Stimulated activated CD4-positive, alpha-beta T cell treated with anti-CD3 and anti-CD28 coated beads, Interleukin-4, amount 100 ng/mL, for 24 hours (primary cell): ENCODE results near the gene ITM2C.
A peak's percentile ranks its signal among the peaks of the same experiment; 100 is the strongest.

Experiments
- DNase-seq: peaks from one replicate; pipeline ENCODE4 v3.0.0-alpha.2; 2020

ITM2C gene

DNA sequence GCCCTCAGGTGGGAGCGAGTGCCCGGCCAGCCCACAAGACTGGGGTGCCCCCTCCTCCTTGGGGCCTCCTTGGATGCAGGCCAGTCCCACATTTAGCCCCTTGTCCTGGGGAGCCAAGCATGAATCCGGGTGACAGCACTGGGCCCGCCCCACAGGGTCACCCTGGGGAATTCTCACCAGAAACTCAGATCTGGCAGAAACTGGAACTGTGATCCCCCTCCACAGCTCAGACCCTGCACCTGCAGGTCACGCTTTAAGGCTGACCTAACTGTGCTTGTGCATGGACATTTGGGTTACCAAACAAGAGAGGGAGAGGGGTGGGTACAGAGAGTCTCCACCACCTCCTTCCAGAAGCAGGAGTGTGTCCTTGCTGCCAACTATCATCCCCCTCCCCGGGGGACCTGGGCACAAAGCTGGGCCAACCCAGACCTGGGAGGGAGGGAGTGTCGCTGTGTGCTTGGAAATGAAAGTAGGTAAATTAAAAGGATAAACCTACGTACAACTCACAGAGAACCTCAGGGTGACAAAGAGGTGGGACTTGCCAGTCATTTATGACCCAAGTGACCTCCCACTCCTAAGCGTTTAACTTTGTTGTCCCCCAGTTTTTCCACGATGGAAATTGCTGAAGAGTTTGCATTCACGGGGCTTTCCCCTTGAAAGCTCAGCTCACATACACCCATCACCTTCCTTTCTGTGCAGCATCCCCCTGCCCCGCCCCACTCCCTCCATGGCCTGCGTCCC lies 9.1 kb downstream of the ITM2C start:
- DNase-seq = peak; percentile 33

DNA sequence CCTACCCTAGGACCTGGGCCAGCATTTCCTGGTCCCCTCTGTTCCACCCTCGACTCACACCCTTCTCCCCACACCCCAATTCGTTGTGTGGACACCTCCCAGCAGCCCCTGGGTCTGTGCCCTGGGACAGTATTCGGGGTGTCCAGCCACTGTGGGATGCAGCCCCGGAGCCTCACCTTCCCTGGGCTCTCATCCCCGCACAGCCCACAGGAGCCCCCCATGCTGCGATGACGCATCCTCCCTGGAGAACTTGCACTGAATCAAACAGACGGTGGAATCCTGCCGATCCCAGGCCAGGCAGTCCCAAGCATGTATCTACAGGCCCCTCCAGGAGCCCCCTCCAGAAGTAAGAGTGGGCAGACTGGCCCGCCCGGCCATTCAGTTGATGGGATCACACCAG lies 9.7 kb downstream of the ITM2C start:
- no peak for DNase-seq

DNA sequence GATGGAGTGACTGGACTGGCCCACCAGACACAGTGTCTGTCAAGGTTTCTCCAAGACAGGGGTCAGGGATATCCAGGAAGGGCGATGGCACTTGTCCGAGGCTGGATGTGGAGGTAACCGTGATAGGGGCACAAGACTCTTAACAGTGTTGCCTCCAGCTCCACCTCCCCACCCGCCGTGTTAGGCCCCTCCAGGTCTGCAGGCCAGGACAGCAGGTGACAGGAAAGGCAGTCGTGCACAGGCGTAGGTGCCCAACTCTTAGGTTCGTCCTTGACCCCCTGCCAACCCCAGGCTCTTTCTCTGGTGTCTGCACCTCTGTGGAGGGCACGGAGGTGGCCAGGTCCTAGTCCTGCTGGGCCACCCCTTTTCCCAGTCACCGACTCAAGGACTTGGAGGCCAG lies 10.1 kb downstream of the ITM2C start:
- no peak for DNase-seq

DNA sequence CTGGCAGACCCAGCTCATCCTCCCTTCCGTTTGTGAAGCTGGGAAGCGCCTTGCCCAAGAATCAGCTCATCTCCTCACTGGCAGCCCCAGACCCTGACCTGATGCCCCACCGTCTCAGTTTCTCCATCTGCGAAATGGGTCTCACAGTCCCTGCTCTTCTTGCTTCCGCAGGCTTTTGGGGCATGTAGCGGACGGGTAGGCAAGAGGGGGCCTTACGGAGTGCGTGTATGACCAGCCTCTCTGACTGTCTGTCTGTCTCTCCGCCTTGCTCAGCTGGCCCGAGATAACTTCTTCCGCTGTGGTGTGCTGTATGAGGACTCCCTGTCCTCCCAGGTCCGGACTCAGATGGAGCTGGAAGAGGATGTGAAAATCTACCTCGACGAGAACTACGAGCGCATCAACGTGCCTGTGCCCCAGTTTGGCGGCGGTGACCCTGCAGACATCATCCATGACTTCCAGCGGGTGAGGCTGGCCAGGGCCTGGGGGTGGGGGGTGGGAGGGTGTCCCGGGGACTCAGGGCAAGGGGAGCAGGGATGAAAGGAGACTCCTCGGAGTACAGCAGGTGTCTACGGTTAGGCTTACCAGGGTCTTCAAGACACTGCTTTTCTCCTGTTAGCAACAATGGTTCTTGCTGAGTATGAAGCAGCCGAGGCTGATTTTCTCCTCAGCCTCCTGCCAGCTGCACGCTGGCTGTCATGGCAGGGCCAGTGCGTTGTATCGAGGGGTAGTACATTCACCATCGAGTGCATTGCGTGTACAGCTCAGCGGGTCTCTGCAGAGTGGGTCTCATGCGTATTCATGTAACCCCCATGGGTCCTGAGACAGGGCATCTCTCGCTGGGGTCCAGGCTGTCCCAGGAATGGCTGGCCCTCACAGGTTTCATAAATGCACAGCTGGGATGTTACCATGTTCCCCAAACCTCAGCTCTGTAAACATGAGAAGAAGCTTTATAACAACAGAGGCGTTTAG lies 10.9 kb downstream of the ITM2C start:
- no peak for DNase-seq

DNA sequence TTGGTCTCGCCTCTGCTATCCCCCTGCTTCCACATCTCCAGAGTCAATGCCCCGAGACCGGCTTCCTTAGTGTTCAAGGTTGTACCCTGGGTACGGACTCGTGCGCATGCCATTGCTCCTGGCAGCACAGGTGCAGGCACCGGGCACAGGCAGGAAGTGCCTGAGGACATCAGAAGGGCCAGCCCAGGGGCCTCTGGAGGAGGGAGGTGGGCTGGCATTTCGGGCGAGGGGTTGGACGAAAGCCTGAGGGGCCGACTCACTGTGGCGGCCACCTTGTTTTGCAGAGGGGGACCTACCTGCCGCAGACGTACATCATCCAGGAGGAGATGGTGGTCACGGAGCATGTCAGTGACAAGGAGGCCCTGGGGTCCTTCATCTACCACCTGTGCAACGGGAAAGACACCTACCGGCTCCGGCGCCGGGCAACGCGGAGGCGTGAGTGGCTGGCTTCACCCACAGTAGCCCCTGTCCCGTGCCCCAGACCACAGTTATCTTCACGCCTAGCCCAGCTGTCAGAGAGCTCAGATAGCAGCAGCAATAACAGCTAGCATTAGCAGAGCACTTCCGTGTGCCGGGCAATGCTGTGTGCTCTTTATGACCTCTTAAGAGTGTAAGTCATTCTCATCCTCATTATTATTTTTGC lies 12.5 kb downstream of the ITM2C start:
- no peak for DNase-seq

DNA sequence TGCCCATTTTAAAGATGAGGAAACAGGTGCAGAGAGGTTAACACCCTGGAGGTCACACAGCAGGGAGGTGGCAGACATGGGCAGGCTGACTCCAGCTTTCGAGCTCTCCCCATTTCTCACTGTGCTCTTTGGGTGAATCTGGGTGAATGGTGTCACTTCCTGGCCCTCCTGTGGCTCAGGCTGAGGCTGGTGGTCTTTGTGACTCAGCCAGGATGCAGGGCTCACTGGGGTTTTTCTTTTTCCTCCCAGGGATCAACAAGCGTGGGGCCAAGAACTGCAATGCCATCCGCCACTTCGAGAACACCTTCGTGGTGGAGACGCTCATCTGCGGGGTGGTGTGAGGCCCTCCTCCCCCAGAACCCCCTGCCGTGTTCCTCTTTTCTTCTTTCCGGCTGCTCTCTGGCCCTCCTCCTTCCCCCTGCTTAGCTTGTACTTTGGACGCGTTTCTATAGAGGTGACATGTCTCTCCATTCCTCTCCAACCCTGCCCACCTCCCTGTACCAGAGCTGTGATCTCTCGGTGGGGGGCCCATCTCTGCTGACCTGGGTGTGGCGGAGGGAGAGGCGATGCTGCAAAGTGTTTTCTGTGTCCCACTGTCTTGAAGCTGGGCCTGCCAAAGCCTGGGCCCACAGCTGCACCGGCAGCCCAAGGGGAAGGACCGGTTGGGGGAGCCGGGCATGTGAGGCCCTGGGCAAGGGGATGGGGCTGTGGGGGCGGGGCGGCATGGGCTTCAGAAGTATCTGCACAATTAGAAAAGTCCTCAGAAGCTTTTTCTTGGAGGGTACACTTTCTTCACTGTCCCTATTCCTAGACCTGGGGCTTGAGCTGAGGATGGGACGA lies 13.2 kb downstream of the ITM2C start:
- DNase-seq = no peak

DNA sequence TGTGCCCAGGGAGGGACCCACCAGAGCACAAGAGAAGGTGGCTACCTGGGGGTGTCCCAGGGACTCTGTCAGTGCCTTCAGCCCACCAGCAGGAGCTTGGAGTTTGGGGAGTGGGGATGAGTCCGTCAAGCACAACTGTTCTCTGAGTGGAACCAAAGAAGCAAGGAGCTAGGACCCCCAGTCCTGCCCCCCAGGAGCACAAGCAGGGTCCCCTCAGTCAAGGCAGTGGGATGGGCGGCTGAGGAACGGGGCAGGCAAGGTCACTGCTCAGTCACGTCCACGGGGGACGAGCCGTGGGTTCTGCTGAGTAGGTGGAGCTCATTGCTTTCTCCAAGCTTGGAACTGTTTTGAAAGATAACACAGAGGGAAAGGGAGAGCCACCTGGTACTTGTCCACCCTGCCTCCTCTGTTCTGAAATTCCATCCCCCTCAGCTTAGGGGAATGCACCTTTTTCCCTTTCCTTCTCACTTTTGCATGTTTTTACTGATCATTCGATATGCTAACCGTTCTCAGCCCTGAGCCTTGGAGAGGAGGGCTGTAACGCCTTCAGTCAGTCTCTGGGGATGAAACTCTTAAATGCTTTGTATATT lies 14.0 kb downstream of the ITM2C start:
- no peak for DNase-seq

DNA sequence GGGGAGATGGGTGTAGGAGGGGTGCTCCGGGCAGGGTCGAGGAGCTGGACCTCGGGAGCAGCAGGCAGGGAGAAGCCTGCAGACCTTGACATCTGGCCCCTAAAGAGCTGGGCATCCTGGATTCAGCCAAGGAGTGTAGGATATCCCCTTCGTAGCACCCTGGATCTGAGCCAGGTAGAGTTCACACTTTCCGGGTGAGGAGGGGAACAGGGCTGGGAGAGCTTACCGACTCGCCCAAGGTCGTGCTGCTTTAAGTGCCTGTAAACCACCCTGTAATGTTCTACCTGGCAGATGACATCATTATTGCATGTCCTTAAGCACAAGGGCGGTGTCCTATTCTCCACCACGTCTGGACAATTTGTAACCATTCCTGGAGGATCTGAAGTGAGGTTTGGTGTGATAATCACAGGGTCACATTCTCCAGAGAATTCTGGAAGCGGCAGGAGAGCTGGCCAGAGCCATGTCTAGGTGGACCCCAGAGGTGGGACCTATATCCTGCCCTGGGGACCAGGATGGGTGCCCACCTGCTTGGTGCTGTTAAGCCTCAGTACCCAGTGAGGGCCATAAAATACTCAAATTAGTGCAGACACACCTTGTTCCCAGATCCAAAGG lies 14.6 kb downstream of the ITM2C start:
- DNase-seq = no peak

DNA sequence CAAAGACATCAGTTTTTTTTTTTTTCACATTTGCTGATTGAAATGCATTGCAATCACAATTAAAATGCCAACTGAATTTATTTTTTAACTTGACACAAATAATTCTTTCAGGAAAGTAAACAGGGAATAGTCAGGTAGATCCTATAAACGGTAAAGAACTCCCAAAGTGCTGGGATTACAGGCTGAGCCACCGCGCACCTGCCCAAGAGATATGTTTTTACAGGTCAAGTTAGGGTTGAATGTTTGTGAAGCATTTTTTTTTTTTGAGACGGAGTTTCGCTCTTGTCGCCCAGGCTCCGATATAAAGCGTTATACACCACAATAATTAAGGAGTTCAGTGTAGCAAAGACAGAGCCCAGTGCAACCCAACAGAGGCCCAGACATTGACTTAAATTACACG lies 15.1 kb downstream of the ITM2C start:
- DNase-seq = no peak

DNA sequence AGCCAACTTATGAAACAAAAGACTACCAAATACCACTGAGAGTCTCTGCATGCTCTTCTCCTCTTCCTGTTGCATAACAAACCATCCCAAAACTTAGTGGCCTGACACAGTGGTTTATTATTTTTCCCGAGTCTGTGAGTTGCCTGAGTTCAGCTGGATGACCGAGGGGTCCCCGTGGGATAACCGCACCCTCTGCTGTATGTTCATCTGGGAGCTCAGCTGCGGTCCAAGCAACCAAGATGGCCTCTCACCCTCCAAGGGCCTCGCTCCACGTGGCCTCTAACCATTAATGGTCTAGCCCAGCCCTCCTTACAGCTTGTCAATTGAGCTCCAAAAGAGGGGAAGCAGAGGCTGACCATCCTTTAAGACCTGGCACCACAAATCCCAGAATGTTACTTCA lies 17.1 kb downstream of the ITM2C start:
- DNase-seq = no peak

DNA sequence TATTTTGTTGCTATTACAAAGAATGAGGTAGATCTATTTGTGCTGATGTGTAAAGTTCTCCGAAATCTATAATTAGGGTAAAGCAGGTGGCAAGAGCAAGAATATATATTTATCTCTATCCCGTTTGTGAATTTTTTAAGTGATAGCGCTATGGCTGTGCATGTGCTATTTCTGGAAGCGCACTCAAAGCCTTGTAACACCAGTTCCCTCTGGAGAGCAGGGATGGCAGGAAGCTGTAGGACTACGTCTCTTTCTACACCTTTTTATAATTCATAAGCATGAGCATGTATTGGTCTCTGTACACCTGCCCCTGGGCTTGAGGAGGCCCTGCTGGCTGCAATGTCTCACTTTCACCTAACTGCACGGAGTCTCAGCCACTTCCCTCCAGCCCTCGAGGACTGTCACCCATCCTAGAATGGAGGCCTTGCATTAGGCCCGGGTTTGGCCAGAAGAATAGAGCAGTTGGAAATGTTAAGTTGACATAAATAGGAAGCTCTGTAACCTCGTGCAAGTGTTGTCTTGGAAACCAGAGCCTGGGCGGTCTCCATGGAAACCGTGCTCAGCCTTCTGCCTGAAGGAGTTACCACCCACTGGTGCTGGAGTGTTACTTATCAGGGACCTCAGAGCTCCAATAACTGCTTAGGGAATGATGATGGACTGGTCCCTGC lies 20.9 kb downstream of the ITM2C start:
- DNase-seq = no peak

DNA sequence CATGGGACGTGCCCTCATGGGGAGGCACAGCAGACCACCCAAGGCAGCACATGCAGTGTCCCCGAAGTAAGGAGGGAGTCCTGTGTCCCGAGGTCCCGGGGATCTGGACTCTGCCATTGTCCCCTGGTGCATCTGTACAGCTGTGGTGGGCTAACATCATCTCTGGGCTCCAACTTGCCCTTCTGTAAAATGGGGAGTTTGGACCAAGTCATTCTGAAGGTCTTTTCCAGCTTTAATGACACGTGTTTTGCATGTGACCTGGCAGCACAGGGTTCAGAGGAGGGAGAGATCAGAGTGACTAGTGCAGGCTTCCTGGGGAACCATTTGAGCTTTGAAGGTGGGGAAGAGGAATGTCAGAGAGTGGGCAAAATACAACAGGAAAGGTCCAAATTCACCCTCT lies 21.5 kb downstream of the ITM2C start:
- DNase-seq = no peak

DNA sequence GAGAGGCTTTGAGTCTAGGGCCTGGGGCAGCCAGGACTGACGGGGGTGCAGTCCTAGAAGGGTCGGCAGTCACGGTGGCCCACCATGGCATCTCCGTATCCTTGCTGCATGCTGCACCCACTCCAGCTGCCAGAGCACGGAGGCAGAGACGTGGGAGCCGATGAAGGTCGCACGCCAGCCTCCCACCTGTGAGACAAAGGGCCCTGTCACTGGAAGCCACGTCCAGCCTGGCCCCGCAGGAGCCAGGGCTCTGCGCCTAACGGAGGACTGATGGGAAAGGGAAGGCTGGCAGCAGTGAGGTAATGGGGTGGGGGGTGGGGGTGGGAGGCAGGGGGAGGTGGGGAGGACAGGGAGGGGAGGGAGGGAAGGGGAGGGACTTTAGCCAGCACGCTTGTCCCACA lies 21.9 kb downstream of the ITM2C start:
- no peak for DNase-seq

DNA sequence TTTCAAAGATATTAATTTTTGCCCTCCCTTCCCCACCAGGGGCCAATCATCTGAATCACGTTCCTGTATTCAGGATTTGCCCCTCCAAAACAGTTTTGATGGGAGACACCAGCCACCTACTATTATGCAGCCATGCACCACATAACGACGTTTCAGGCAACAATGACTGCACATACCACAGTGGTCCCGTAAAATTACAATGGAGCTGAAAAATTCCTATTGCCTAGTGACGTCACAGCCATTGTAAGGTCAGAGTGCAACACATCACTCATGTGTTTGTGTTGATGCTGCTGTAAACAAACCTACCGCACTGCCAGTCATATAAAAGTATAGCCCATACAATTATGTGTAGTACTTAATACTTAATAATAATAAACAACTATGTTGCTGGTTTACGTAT lies 22.6 kb downstream of the ITM2C start:
- DNase-seq = no peak

DNA sequence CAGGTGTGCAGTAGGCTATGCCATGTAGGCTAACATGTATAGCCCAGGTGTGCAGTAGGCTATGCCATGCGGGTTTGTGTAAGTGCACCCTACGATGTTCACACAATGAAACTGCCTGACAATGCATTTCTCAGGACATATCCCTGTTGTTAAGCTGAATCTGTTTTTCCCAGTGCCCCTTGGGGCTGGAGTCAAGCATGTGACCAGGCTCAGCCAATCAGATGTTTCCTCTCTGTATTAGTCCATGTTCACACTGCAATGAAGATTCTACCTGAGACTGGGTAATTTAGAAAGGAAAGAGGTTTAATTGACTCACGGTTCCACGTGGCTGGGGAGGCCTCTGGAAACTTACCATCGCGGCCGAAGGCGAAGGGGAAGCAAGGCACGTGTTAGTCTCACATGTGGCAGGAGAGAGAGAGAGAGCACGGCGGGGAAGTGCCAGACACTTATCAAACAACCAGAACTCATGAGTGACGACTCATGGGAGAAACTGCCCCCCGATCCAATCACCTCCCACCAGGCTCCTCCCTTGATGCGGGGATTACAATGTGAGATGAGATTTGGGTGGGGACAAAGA lies 24.2 kb downstream of the ITM2C start:
- no peak for DNase-seq

DNA sequence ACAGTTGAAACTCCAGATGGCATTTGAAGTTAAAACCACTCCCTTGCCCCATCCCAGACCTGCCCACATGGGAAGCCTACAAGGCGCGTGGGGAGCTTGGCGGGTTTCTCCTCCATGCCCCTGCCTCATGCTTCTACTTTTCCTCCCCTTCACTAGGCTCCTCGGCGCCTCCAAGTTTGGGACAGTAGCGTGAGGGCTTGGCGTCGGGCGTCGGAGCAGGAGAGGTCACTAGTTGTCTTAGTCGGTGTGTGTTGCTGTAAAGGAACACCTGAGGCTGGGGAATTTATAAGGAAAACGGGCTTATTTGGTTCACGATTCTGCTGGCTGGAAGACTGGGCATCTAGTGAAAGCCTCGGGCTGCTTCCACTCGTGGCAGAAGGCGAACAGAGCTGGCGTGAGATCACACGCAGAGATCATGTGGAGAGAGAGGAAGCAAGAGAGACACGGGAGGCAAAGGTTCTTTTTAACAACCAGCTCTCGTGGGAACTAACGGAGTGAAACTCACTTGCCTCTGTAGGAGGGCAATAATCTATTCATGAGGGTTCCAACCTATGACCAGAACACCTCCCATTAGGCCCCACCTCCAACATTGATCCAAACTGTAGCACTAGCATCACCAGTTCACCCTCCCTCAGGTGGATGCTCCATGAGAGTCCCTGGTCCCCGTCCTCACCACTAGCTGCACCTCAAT lies 25.3 kb downstream of the ITM2C start:
- DNase-seq = no peak

DNA sequence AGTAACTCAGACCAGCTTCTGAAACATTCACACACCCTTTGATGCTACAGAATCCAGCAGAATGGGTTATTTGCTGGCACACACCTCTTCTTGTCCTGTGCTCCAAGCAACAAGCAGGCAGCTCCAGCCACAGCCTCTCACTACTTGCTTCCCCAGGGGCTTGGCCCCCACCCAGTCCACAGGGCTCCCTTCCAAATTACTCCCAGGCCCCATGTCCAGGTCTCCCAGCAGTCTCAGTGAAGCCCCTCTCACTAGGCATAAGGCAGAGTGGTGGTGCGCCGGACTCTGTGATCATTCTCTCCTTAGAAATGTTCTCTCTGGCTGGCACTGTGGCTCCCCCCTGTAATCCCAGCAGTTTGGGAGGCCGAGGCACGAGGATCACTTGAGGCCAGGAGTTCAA lies 25.9 kb downstream of the ITM2C start:
- DNase-seq = no peak

DNA sequence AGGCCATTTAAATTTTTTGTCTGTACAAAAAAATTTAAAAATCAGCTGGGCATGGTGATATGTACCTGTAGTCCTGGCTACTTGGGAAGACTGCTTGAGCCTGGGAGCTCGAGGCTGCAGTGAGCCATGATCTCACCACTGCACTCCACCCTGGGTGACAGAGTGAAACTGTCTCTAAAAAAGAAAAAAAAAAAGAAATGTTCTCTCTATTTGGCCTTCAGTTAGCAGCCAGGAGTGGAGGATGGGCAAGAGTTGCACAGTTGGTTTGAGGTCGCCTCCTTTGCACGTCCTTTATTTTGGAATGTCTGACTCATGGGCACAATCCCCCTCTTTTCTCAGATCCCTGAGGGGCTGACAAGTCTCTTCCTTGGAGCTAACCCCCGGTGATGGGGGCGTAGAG lies 26.3 kb downstream of the ITM2C start:
- DNase-seq = no peak

DNA sequence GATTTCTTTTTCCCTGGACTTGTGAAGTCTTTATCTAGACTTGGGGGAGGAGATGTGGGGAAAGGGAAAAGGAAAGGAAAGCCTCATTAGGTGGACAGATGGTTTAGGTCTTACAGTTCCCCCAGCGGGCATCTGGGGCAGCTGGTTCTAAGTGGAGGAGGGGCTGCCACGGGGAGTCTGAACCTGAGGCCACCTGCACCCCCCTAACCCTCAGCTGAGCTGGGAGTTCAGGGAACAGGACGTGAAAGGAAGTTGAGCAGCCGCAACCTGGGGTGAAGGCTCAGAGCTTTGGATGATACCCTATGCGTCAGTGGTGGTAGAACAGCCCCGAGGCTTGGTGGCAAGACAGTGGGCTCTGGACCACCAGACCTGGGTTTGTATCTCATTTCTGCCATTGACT lies 26.8 kb downstream of the ITM2C start:
- DNase-seq = no peak

DNA sequence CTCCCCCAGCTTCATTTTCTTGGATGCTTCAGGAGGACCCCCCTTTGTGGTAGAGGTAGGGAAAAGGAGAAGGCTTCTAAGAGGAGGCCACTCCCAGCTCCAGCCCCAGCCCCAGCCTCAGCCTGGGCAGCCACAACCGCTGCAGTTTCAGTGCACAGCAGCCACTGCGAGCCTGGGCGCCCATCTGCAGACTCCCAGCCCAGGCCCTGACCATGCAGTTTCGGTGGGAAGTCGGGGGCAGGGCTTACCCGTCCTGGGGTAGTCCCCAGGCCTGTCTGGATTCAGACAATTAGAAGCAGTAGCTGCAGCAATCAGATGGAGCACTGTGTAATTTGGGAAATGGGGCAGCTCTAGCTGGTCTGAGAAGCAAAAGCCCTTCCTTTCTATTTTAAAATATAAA lies 28.6 kb downstream of the ITM2C start:
- DNase-seq = no peak
